SK-N-SH (cell line): ENCODE data around the gene NADSYN1. TPM values are rescaled to one million over a fixed set of nuclear protein-coding genes. Genes with fewer than 3 reads are reported as not detected.

Source experiments
- CTCF ChIA-PET: fragments of 300-600, 350-600 bp; formaldehyde crosslinking; extraction: SDS; loops from one replicate; lab custom pipeline; 2021; lab: Yijun Ruan, JAX
- POLR2A ChIA-PET: fragments of 350-600 bp; sonication (Branson Sonifier 250); formaldehyde crosslinking; extraction: SDS; loops from one replicate; lab custom pipeline; 2020; ENCODE audit warnings: antibody characterized with exemption, inconsistent platforms; lab: Yijun Ruan, JAX
- DNase-seq: peaks from one replicate; pipeline ENCODE4 v3.0.0; 2012
- H2AFZ ChIP-seq: fragments of 200-600 bp; sonication (generic); 2 replicates; pipeline ENCODE4 v1.8.1; 2016; ENCODE audit warnings: antibody characterized with exemption, mild to moderate bottlenecking, low read depth
- H3F3A ChIP-seq: fragments of 200-600 bp; sonication (generic); replicated peaks from 2 replicates; pipeline ENCODE3; 2016; ENCODE audit warnings: antibody characterized with exemption, mild to moderate bottlenecking; ENCODE audit not compliant: insufficient read depth
- H3K27ac ChIP-seq, 2 experiments: fragments of 200-500 bp in 1 of 2; fragments of 200-600 bp in 1 of 2; sonication (Bioruptor generic) in 1 of 2; sonication (generic), shearing (Covaris generic) in 1 of 2; 2 replicates each; pipeline versions ENCODE4 v1.5.1 to v1.6.1; 2014 to 2016; ENCODE audit warnings: low read depth in 2 of 2, inconsistent platforms in 1 of 2, low read length in 1 of 2, mild to moderate bottlenecking in 1 of 2, mixed read lengths in 1 of 2
- H3K27me3 ChIP-seq: fragments of 200-600 bp; sonication (generic), shearing (Covaris generic); 2 replicates; pipeline ENCODE4 v1.6.1; 2016; ENCODE audit warnings: mixed run types; ENCODE audit not compliant: insufficient read depth
- H3K36me3 ChIP-seq, 2 experiments: fragments of 200-500 bp in 1 of 2; fragments of 200-600 bp in 1 of 2; sonication (Bioruptor generic) in 1 of 2; sonication (generic) in 1 of 2; replicated peaks in 1 of 2; 2 replicates each; pipeline versions ENCODE3 to v1.5.1; 2014 to 2016; ENCODE audit warnings: low read length in 1 of 2, mild to moderate bottlenecking in 1 of 2; ENCODE audit not compliant: insufficient read depth in 2 of 2, control insufficient read depth in 1 of 2
- H3K4me1 ChIP-seq, 2 experiments: fragments of 200-500 bp in 1 of 2; fragments of 200-600 bp in 1 of 2; sonication (Bioruptor generic) in 1 of 2; sonication (generic), shearing (Covaris generic) in 1 of 2; 2 replicates each; pipeline versions ENCODE4 v1.5.1 to v1.6.1; 2014 to 2016; ENCODE audit warnings: low read depth in 1 of 2, low read length in 1 of 2, mixed run types in 1 of 2; ENCODE audit not compliant: insufficient read depth in 2 of 2, control insufficient read depth in 1 of 2
- H3K4me2 ChIP-seq: fragments of 200-600 bp; sonication (generic), shearing (Covaris generic); 2 replicates; pipeline ENCODE4 v1.6.1; 2017; ENCODE audit warnings: mixed run types
- H3K4me3 ChIP-seq, 2 experiments: fragments of 200-500 bp in 1 of 2; fragments of 200-600 bp in 1 of 2; sonication (Bioruptor generic) in 1 of 2; sonication (generic), shearing (Covaris generic) in 1 of 2; 2 replicates each; pipeline versions ENCODE4 v1.5.1 to v1.8.1; 2014 to 2016; ENCODE audit warnings: low read depth in 2 of 2, inconsistent platforms in 1 of 2, low read length in 1 of 2, mild to moderate bottlenecking in 1 of 2, mixed read lengths in 1 of 2, moderate library complexity in 1 of 2
- H3K79me2 ChIP-seq: fragments of 200-600 bp; sonication (generic); 2 replicates; pipeline ENCODE4 v1.8.1; 2017; ENCODE audit warnings: mild to moderate bottlenecking; ENCODE audit not compliant: insufficient read depth
- H3K9ac ChIP-seq: fragments of 200-600 bp; sonication (generic); 2 replicates; pipeline ENCODE4 v1.6.1; 2017; ENCODE audit warnings: mixed run types
- H3K9me2 ChIP-seq: fragments of 200-600 bp; sonication (generic); 2 replicates; pipeline ENCODE4 v1.6.1; 2017; ENCODE audit warnings: mixed run types
- H3K9me3 ChIP-seq: fragments of 200-600 bp; sonication (generic); 2 replicates; pipeline ENCODE4 v1.6.1; 2017; ENCODE audit warnings: mixed run types, mild to moderate bottlenecking, moderate library complexity
- H4K20me1 ChIP-seq: fragments of 200-600 bp; sonication (generic); 2 replicates; pipeline ENCODE4 v1.6.1; 2017; ENCODE audit warnings: mild to moderate bottlenecking, mixed run types; ENCODE audit not compliant: insufficient read depth
- ELF1 ChIP-seq: IDR thresholded peaks from 2 replicates; pipeline ENCODE4 v1.4.0; 2012
- EZH2phosphoT487 ChIP-seq: fragments of 200-600 bp; sonication (generic); IDR thresholded peaks from 2 replicates; pipeline ENCODE4 v1.6.1; 2017; ENCODE audit warnings: low read depth, mixed run types, mild to moderate bottlenecking, antibody characterized with exemption, moderate library complexity, borderline replicate concordance
- FOXJ3 ChIP-seq: sonication (generic); formaldehyde crosslinking; IDR thresholded peaks from 2 replicates; pipeline ENCODE4 v1.5.1; 2020; ENCODE audit warnings: mild to moderate bottlenecking, missing genetic modification reagents
- GABPA ChIP-seq: IDR thresholded peaks from 2 replicates; pipeline ENCODE4 v1.4.0; 2012; ENCODE audit warnings: low read depth, mild to moderate bottlenecking
- MAX ChIP-seq: IDR thresholded peaks from 2 replicates; pipeline ENCODE4 v1.4.0; 2012; ENCODE audit warnings: low read depth
- MEF2A ChIP-seq: IDR thresholded peaks from 2 replicates; pipeline ENCODE4 v1.4.0; 2012; ENCODE audit warnings: low read depth, borderline replicate concordance
- MXI1 ChIP-seq: IDR thresholded peaks from 2 replicates; pipeline ENCODE4 v1.6.1; 2012; ENCODE audit warnings: mild to moderate bottlenecking, low read depth, low read length, improper control_type of control experiment
- NRF1 ChIP-seq: IDR thresholded peaks from 2 replicates; pipeline ENCODE4 v1.6.1; 2012; ENCODE audit warnings: low read depth, mild to moderate bottlenecking, low read length
- POLR2AphosphoS5 ChIP-seq: IDR thresholded peaks from 2 replicates; pipeline ENCODE4 v1.6.1; 2012; ENCODE audit warnings: low read depth, low read length
- RAD21 ChIP-seq: IDR thresholded peaks from 2 replicates; pipeline ENCODE4 v1.6.1; 2012; ENCODE audit warnings: mild to moderate bottlenecking, low read length
- REST ChIP-seq: IDR thresholded peaks from 2 replicates; pipeline ENCODE4 v1.6.1; 2012; ENCODE audit warnings: mild to moderate bottlenecking, low read depth, low read length, moderate library complexity
- RXRA ChIP-seq: IDR thresholded peaks from 2 replicates; pipeline ENCODE4 v1.4.0; 2012; ENCODE audit warnings: low read depth, mild to moderate bottlenecking, borderline replicate concordance
- SMC3 ChIP-seq: IDR thresholded peaks from 2 replicates; pipeline ENCODE4 v1.6.1; 2012; ENCODE audit warnings: low read depth, low read length, improper control_type of control experiment
- TAF1 ChIP-seq: IDR thresholded peaks from 2 replicates; pipeline ENCODE4 v1.6.1; 2012; ENCODE audit warnings: low read depth, mild to moderate bottlenecking, low read length, moderate library complexity, borderline replicate concordance
- YY1 ChIP-seq: IDR thresholded peaks from 2 replicates; pipeline ENCODE4 v1.4.0; 2012; ENCODE audit warnings: low read depth, mild to moderate bottlenecking
- ZBTB33 ChIP-seq: IDR thresholded peaks from 2 replicates; pipeline ENCODE4 v1.4.0; 2012; ENCODE audit warnings: low read depth, borderline replicate concordance
- WGBS: methylation state at CpG from one replicate; pipeline ENCODE4 v1.1.6; 2017; ENCODE audit warnings: low lambda C conversion rate; 5-methylcytosine and 5-hydroxymethylcytosine counted together
- polyA plus RNA-seq, 3 experiments: library from polyadenylated mRNA; depleted of rRNA; stranded (reverse); fragments of >200 nt; gene quantifications; 2 replicates each; pipeline ENCODE4 v1.2.3, GENCODE V29; 2012

NADSYN1 gene
- polyA plus RNA-seq, 1 of the 3 experiments (the other 2 are of a cell fraction) = 62.5 TPM

GRCh38 chr11:71426413-71426812 is 26.6 kb upstream of the NADSYN1 start:
- Histone ChIP-seq H3K27ac (no peak overlapping the region), H3F3A (no peaks in the 10 kb centered on the region), H3K4me1 (no peaks in the 10 kb centered on the region; a peak in 1 of 4 replicates), H3K36me3 (no peaks in the 10 kb centered on the region), H2AFZ (no peak overlapping the region), H3K9me2 (no peaks in the 10 kb centered on the region), H3K4me2 (no peak overlapping the region), H3K27me3 (no peaks in the 10 kb centered on the region), H3K4me3 (no peak overlapping the region), H3K9me3 (no peaks in the 10 kb centered on the region), H3K79me2 (no peaks in the 10 kb centered on the region), H4K20me1 (no peaks in the 10 kb centered on the region), H3K9ac (no peak overlapping the region)
- no peak for DNase-seq
- TF ChIP-seq EZH2phosphoT487 (no peak), MXI1 (no peak), RXRA (no peak), ZBTB33 (no peak), NRF1 (no peak), MEF2A (no peak), MAX (no peak), SMC3 (no peak), RAD21 (no peak)
- WGBS = 48% methylated on average over 3 of the region's 3 CpGs
- POLR2A ChIA-PET = no interaction called here
- CTCF ChIA-PET = interaction anchor here (1.0 to 1.8 kb wide), 5 partner anchors 23 to 612 kb away, joined by 3 to 5 read pairs (median 3); no protein-coding TSS in a partner anchor

- no peak overlapping the region for H2AFZ ChIP-seq
- H3K79me2 ChIP-seq = no peaks in the 10 kb centered on the region
- WGBS = 60% methylated on average over 7 of the region's 7 CpGs
- no peak for TF ChIP-seq MEF2A
- no peak for TF ChIP-seq POLR2AphosphoS5
- no peak for TF ChIP-seq MXI1
- no peak for TF ChIP-seq FOXJ3 (CRISPR knock-in tag)
- no peak for TF ChIP-seq TAF1
- no peak for TF ChIP-seq EZH2phosphoT487
- no peak for TF ChIP-seq MAX
- TF ChIP-seq YY1 = no peak
- TF ChIP-seq RXRA = no peak
- no peak for TF ChIP-seq GABPA
- TF ChIP-seq ZBTB33 = no peak
- no peak for TF ChIP-seq ELF1
- no peak for TF ChIP-seq REST
- TF ChIP-seq NRF1 = no peak
- no peaks in the 10 kb centered on the region for H3K9me2 ChIP-seq
- ChIA-PET CTCF (no interaction called here), POLR2A (interaction anchor here (0.5 kb wide), 1 partner anchor 12 kb away, joined by 5 read pairs; no protein-coding TSS in a partner anchor)
- H3K9ac ChIP-seq = no peak overlapping the region
- H3K9me3 ChIP-seq = no peaks in the 10 kb centered on the region
- no peak overlapping the region for H3K27ac ChIP-seq
- no peak for DNase-seq
- no peaks in the 10 kb centered on the region for H3F3A ChIP-seq
- H3K27me3 ChIP-seq = no peaks in the 10 kb centered on the region
- H3K4me1 ChIP-seq = no peaks in the 10 kb centered on the region; a peak in 1 of 4 replicates
- H3K36me3 ChIP-seq = no peaks in the 10 kb centered on the region
- H3K4me3 ChIP-seq = no peak overlapping the region
- H4K20me1 ChIP-seq = no peaks in the 10 kb centered on the region
- H3K4me2 ChIP-seq = no peak overlapping the region
Measured at GRCh38 chr11:71428861-71429435, 24.1 kb upstream of the NADSYN1 start.
